AG09309 (cell line): ENCODE results near the gene MATN1.

Experiments used
- DNase-seq: peaks from one replicate; pipeline ENCODE4 v3.0.0-alpha.2; 2010; ENCODE audit warnings: low read depth
- H3K4me3 ChIP-seq: 2 replicates; pipeline ENCODE4 v1.5.1; 2011; ENCODE audit warnings: mild to moderate bottlenecking, low read depth, low read length, moderate library complexity; ENCODE audit not compliant: control insufficient read depth
- CTCF ChIP-seq: IDR thresholded peaks from 2 replicates; pipeline ENCODE4 v1.5.1; 2011; ENCODE audit warnings: mild to moderate bottlenecking, low read depth, low read length, inconsistent platforms; ENCODE audit not compliant: insufficient read depth, control insufficient read depth; ENCODE audit errors: missing control alignments

Gene MATN1

GRCh38 chr1:30687886-30688285 lies 35.5 kb downstream of the MATN1 start:
- no peak overlapping the region for H3K4me3 ChIP-seq
- DNase-seq, result no peak
- TF ChIP-seq CTCF, result no peak

- TF ChIP-seq CTCF, result no peak
- DNase-seq, result no peak
- no peak overlapping the region for H3K4me3 ChIP-seq
These were observed 37.0 kb downstream of the MATN1 start for GRCh38 chr1:30686236-30686935.

GRCh38 chr1:30685796-30686165 lies 37.6 kb downstream of the MATN1 start:
- no peak overlapping the region for H3K4me3 ChIP-seq
- TF ChIP-seq CTCF, result no peak
- DNase-seq, result no peak

GRCh38 chr1:30684881-30685795 lies 38.2 kb downstream of the MATN1 start:
- DNase-seq, result no peak
- no peak overlapping the region for H3K4me3 ChIP-seq
- TF ChIP-seq CTCF, result no peak

GRCh38 chr1:30684259-30684658 lies 39.1 kb downstream of the MATN1 start:
- no peak for DNase-seq
- no peak for TF ChIP-seq CTCF
- H3K4me3 ChIP-seq, result no peak overlapping the region

- DNase-seq, result no peak
- TF ChIP-seq CTCF, result no peak
- H3K4me3 ChIP-seq, result no peak overlapping the region
These were observed 39.7 kb downstream of the MATN1 start for GRCh38 chr1:30683699-30684098.
